Measurements from ENCODE around the gene TCAF2.
"Not testable (repeated sequence)": the region's sequence is repeated elsewhere in the genome, so short reads cannot be mapped to it uniquely, and the experiment has no call there.

TCAF2 gene

DNA sequence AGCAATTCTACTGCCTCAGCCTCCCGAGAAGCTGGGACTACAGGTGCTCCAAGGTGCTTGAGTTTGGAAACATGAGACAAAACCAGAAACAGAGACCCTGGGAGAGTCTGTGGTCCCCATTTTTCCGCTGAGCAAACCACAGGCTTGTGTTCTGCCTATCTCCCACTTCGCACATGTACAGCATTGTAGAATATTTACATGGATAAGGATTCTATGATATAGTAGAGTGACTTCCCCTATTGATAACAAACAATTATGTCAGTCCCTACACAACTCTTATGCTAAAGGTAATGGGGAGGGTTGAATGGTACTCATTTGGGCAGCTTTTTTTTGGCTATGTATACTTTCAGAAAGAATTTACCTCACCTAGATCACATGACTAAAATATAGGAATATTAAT is 29.1 kb downstream of the TCAF2 start:
- DNase-seq (ENCODE audit: low spot score); H3K27ac ChIP-seq; H3K4me3 ChIP-seq: not testable (repeated sequence)

DNA sequence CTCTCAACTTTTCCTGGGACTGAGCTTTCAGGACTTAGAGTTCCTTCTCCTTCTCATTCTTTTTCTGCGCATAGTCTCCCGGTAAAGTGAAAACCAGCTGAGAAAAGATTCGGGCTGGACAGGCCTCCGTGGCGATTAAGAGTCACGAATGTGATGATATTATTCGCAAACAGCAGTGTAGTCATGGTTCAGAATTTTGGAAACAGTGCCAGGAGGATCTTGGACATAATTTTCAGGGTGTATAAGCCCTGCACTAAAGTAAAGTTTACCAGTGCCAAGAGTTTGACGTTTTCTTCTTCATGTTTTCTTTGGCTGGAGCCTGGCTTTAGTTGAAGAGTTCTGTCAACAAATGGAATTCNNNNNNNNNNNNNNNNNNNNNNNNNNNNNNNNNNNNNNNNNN is 29.7 kb downstream of the TCAF2 start:
- DNase-seq (ENCODE audit: low spot score); H3K4me3 ChIP-seq; H3K27ac ChIP-seq: not testable (repeated sequence)

Measured in coronary artery (tissue), 2 donors.